Measurements from ENCODE around the gene DNAJB7.

DNA sequence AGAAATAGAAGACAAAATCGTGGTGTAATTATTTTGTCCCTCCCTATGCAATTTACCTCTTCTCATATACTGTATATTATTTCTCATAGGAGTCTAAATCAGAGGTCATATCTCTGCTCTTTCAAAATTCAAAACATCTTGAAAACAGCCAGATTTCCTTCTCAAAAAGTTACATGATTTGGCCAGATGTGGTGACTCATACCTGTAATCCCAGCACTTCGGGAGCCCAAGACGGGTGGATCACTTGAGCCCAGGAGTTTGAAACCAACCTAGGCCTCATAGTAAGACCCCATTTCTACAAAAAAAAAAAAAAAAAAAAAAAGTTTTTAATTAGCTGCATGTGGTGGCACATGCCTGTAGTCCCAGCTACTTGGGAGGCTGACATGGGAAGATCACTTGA lies 29.0 kb upstream of the DNAJB7 start:
- TF ChIP-seq EZH2 (IDR thresholded peaks at IDR 0.05; ENCODE audit: borderline replicate concordance, low read length) (no peak), CTCF (conservative IDR thresholded peaks at IDR 0.05 in 1 of 2, IDR thresholded peaks at IDR 0.05 in 1 of 2; ENCODE audit: extremely low read depth in 1 of 2, insufficient read depth in 1 of 2, low read depth in 1 of 2, low read length in 2 of 2) (no peak)

Measured in mammary epithelial cell (primary cell).